OCI-LY3 (cell line): ENCODE data around the gene SHH.
"Not testable (repeated sequence)": the region's sequence is repeated elsewhere in the genome, so short reads cannot be mapped to it uniquely, and the experiment has no call there.

Source experiments
- H2AFZ ChIP-seq: fragments of 200-600, 300-600 bp; shearing (Covaris generic); 2 replicates; pipeline ENCODE4 v1.6.0; 2014; ENCODE audit warnings: antibody characterized with exemption, low read depth, low read length
- H3K27ac ChIP-seq: fragments of 200-600, 300-600 bp; sonication (generic); 2 replicates; pipeline ENCODE4 v1.5.1; 2014; ENCODE audit warnings: mild to moderate bottlenecking, low read length, moderate library complexity, mixed read lengths
- H3K27me3 ChIP-seq: fragments of 200-600, 300-600 bp; sonication (generic); 2 replicates; pipeline ENCODE4 v1.6.1; 2014; ENCODE audit warnings: low read depth, low read length, mixed read lengths
- H3K36me3 ChIP-seq: fragments of 200-600, 300-600 bp; sonication (generic); replicated peaks from 2 replicates; pipeline ENCODE3; 2014; ENCODE audit warnings: low read depth, low read length, mixed read lengths
- H3K4me1 ChIP-seq: fragments of 300-600, 200-600 bp; sonication (generic); 2 replicates; pipeline ENCODE4 v1.6.1; 2014; ENCODE audit warnings: low read length, mixed read lengths
- H3K4me2 ChIP-seq: fragments of 200-600, 300-600 bp; sonication (generic); 2 replicates; pipeline ENCODE4 v1.6.1; 2014; ENCODE audit warnings: low read length, mixed read lengths
- H3K4me3 ChIP-seq: fragments of 300-600, 200-600 bp; sonication (generic); 2 replicates; pipeline ENCODE4 v1.5.1; 2014; ENCODE audit warnings: antibody characterized with exemption, mild to moderate bottlenecking, low read length, moderate library complexity
- H3K79me2 ChIP-seq: fragments of 300-600, 200-600 bp; shearing (Covaris generic); 2 replicates; pipeline ENCODE4 v1.6.1; 2014; ENCODE audit warnings: mild to moderate bottlenecking, low read length, mixed read lengths
- H3K9ac ChIP-seq: fragments of 300-600, 200-600 bp; shearing (Covaris generic); 2 replicates; pipeline ENCODE4 v1.6.0; 2014; ENCODE audit warnings: mild to moderate bottlenecking, low read length, moderate library complexity
- H3K9me3 ChIP-seq: fragments of 200-600, 300-600 bp; shearing (Covaris generic); 2 replicates; pipeline ENCODE4 v1.6.1; 2014; ENCODE audit warnings: low read length, mixed read lengths; ENCODE audit not compliant: insufficient read depth
- H4K20me1 ChIP-seq: fragments of 200-600, 300-600 bp; sonication (generic); 2 replicates; pipeline ENCODE4 v1.6.1; 2016; ENCODE audit warnings: low read length, mixed read lengths; ENCODE audit not compliant: insufficient read depth
- EZH2phosphoT487 ChIP-seq: fragments of 200-600 bp; shearing (Covaris generic); IDR thresholded peaks from 2 replicates; pipeline ENCODE4 v1.6.1; 2018; ENCODE audit warnings: antibody characterized with exemption, mixed run types, low read depth
- TF ChIP-seq, protein P1 (sequence below): fragments of 200-600, 300-600 bp; sonication (generic); IDR thresholded peaks from 2 replicates; pipeline ENCODE4 v1.5.1; 2014; ENCODE audit warnings: antibody characterized with exemption, low read length, low read depth

SHH gene

DNA sequence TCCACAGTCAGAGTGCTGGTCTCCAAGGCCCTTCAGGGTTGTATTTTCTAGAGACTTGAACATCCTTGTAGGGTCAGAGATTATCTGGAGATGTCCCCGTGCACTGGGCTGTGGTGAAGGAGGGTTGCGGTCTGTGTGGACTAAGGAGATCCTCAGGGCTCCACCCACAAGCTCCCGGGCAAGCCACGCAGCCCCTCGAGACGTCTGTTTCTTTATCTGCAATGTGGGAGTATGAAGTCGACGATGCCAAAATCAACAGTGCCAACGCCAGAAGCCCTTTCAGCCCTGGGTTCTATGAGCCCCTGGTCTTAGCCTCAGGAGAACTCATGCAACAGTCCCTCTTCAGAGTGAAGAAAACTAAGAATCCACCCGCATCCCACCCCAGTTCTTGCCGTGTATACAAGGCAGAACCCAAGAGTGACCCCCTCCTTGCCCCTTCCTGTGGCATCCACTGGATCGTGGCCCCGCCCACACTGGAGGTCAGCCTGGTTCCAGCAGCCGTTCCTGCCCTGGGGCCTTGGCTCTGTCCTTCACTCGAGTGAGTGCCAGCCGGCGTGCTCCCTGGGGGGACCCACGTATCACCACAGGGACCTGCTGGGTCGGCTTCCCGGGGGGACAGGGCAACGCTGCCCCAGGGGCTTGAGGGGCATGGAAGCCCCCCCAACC, 6.0 kb upstream of the SHH start:
- no peak overlapping the region for H3K9ac ChIP-seq
- no peaks in the 10 kb centered on the region for H4K20me1 ChIP-seq
- TF ChIP-seq, protein P1, sequence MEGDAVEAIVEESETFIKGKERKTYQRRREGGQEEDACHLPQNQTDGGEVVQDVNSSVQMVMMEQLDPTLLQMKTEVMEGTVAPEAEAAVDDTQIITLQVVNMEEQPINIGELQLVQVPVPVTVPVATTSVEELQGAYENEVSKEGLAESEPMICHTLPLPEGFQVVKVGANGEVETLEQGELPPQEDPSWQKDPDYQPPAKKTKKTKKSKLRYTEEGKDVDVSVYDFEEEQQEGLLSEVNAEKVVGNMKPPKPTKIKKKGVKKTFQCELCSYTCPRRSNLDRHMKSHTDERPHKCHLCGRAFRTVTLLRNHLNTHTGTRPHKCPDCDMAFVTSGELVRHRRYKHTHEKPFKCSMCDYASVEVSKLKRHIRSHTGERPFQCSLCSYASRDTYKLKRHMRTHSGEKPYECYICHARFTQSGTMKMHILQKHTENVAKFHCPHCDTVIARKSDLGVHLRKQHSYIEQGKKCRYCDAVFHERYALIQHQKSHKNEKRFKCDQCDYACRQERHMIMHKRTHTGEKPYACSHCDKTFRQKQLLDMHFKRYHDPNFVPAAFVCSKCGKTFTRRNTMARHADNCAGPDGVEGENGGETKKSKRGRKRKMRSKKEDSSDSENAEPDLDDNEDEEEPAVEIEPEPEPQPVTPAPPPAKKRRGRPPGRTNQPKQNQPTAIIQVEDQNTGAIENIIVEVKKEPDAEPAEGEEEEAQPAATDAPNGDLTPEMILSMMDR = no peak
- TF ChIP-seq EZH2phosphoT487 = no peak
- peaks cover 4% of the 10 kb centered on the region; the same call in 1 of the 2 replicates for H3K4me1 ChIP-seq
- H3K79me2 ChIP-seq = no peaks in the 10 kb centered on the region
- H3K9me3 ChIP-seq = no peaks in the 10 kb centered on the region
- H3K27me3 ChIP-seq = peaks cover 10% of the 10 kb centered on the region; the same call in 1 of the 2 replicates
- no peaks in the 10 kb centered on the region for H3K36me3 ChIP-seq
- no peak overlapping the region for H3K4me3 ChIP-seq
- H2AFZ ChIP-seq = no peak overlapping the region
- no peak overlapping the region for H3K4me2 ChIP-seq
- no peak overlapping the region for H3K27ac ChIP-seq

DNA sequence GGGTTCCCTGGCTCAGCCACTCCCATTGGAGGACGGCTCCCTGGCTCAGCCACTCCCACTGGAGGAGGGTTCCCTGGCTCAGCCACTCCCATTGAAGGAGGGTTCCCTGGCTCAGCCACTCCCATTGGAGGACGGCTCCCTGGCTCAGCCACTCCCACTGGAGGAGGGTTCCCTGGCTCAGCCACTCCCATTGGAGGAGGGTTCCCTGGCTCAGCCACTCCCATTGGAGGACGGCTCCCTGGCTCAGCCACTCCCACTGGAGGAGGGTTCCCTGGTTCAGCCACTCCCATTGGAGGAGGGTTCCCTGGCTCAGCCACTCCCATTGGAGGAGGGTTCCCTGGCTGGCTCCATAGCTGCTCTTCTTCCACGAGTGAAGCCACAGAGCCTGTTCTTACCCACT, 5.3 kb upstream of the SHH start:
- H3K27me3 ChIP-seq = peaks cover 18% of the 10 kb centered on the region
- H3K79me2 ChIP-seq, H4K20me1 ChIP-seq, H3K4me3 ChIP-seq, H3K4me1 ChIP-seq, H3K36me3 ChIP-seq, H3K9ac ChIP-seq, H3K4me2 ChIP-seq, H2AFZ ChIP-seq, H3K9me3 ChIP-seq, H3K27ac ChIP-seq: not testable (repeated sequence)

DNA sequence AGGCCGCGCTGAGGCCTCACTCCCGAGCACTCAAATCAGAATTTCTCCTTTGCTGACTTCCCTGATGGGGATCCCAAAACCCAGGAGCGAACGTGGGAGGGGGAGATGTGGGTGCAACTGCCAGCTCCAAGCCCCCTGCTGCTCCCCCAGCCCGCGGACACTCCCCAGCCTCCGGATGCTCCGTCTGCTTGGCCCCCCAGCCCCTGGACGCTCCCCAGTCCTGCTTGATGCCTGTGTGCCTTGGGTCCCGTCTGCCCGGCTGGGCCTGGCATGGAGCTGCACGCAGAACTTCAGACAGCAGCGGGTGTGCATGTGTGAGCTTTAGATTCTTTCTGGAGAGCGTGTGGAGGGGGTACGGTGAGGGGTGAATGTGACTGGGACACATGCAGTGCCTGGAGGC, 4.7 kb upstream of the SHH start:
- H3K4me3 ChIP-seq = no peak overlapping the region
- no peak overlapping the region for H2AFZ ChIP-seq
- no peak overlapping the region for H3K27ac ChIP-seq
- no peaks in the 10 kb centered on the region for H3K79me2 ChIP-seq
- no peaks in the 10 kb centered on the region for H3K9me3 ChIP-seq
- peaks cover 4% of the 10 kb centered on the region; the same call in 1 of the 2 replicates for H3K4me1 ChIP-seq
- H4K20me1 ChIP-seq = no peaks in the 10 kb centered on the region
- H3K27me3 ChIP-seq = peaks cover 18% of the 10 kb centered on the region
- no peak overlapping the region for H3K4me2 ChIP-seq
- no peak for TF ChIP-seq EZH2phosphoT487
- TF ChIP-seq, protein P1 = no peak
- H3K36me3 ChIP-seq = no peaks in the 10 kb centered on the region
- no peak overlapping the region for H3K9ac ChIP-seq

DNA sequence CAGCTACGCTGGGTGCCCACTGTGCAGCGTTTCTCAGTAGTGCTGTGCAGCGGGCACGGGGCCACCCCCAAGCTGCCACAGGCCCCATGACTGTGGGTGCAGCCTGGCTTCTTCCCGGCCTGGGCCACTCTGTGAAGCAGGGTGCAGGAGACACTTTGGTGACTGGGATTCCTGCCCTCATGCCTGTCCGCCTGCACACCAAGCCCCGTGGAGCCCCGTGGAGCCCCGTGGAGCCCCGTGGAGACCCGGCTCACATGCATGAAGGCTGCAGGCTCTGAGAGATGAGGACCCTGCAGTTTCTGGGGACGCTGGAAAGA, 3.9 kb upstream of the SHH start:
- Histone ChIP-seq H2AFZ (no peak overlapping the region), H3K27ac (no peak overlapping the region), H3K4me3 (no peak overlapping the region), H3K27me3 (peaks cover 12% of the 10 kb centered on the region; the same call in 1 of the 2 replicates), H3K9ac (no peak overlapping the region), H3K9me3 (no peaks in the 10 kb centered on the region), H3K79me2 (no peaks in the 10 kb centered on the region), H3K4me2 (no peak overlapping the region), H4K20me1 (no peaks in the 10 kb centered on the region), H3K4me1 (peaks cover 4% of the 10 kb centered on the region; the same call in 1 of the 2 replicates), H3K36me3 (no peaks in the 10 kb centered on the region)
- TF ChIP-seq, protein P1 = no peak
- no peak for TF ChIP-seq EZH2phosphoT487
